SH-SY5Y (cell line): ENCODE results near the gene EML1.

Experiments
- GATA2 ChIP-seq: IDR thresholded peaks from 2 replicates; pipeline ENCODE4 v1.6.1; 2011; ENCODE audit warnings: mild to moderate bottlenecking, low read depth, low read length
- GATA3 ChIP-seq: IDR thresholded peaks from 2 replicates; pipeline ENCODE4 v1.6.1; 2011; ENCODE audit warnings: low read depth, mild to moderate bottlenecking, low read length, moderate library complexity

DNA sequence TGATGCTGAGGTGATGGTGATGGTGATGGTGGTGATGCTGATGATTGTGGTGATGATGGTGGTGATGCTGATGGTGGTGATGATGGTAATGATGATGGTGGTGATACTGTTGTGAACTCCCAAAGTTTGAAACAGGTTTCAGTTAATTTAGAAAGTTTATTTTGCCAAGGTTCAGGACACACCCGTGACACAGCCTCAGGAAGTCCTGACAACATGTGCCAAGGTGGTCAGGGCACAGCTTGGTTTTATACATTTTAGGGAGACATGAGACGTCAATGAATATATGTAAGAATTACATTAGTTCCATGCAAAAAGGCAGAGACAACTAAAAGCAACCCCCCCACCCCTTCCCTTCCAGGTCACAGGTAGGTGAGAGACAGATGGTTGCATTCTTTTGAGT is 159.2 kb downstream of the EML1 start:
- TF ChIP-seq GATA2 (no peak), GATA3 (no peak)
